ENCODE data around the gene ZNF33B. TPM values are rescaled to one million over a fixed set of nuclear protein-coding genes. Genes with fewer than 3 reads are reported as not detected.

The ZNF33B gene
- total RNA-seq, 1 donor from 2014 or later, result 47.2 TPM

Other genes with a start within 250 kb of the ZNF33B start
- 10.4 TPM for gene BMS1, start 144.2 kb upstream of the ZNF33B start, total RNA-seq

Data from mucosa of gallbladder (tissue), 1 donor.